ENCODE data around the gene RPLP2.

RPLP2 gene

DNA sequence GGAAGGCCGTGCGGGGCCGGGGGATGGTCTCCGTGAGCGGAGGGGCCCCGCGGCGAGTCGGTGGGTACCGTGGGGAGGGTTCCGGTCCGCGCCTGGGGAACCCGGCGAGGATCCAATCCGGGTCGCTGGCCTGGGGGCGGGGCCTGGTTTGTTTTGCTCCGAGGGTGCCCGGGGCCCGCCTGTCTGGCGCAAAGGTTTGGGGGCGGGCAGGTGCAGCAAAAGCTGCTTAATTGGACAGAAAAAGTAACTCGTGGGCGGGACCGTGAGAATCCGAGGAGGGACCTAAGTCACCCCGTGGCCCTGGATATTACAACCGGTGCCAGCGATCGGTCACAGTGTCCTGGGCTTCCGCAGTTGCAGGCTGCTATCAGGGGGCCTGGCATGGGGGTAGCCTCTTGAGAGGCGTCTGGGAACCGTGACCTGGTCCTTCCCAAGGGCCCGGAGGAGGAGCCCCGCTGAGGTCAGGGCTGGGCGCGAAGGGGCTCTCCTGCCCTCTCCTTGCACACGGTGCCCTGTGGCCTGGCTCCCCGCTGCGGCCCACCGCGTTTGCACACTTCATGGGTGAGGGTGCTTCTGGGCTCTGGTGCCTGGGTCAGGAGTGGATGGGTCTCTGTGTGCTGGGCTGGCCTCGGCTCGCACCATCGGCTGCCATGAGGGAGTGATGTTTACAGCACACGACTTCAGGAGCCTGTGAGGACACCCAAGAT, 10.3 kb downstream of the RPLP2 start:
- FAIRE-seq (peak; percentile 82), DNase-seq (ENCODE audit: extremely low spot score, insufficient read length, low read depth) (no peak)

DNA sequence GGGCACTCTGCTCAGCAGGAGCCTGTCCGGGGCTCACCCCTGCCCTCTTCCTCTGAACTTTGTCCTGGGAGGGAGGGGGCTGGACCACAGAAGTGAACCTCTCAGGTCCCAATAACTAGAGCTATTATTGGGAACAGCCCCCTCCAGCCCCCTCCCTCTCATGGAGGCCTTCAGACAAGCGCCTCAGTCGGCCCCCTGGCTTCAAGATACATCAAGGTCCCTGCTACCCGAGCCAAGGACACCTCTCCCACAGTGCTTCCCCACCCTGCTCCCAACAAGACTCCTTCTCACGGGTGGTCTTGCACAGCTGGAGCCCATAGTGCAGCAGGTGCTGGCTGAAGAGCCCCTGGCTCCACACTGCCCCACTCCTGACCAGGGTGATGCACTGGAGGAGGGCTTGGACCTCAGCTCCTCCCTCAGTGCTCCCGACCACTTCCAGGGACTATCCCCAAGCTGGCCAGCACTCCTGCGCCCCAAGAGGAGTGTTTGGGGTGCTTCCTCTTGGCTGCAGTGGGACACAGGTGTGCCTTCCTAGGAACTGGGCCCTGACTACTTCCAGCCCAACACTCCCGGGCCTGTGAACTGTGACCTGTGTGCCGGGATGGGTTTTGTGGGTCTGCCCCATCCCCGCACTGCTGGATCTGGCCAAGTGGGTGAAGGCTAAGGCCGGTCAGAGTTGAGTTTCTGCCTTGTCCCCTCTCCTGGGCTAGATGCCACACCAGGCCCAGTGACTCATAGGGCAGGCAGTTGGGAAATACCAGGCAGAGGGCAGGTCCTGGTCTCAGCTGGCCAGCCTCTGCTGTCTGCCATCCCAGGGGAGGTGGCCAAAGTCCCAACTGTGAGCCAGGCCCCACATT, 11.1 kb downstream of the RPLP2 start:
- FAIRE-seq: no peak
- no peak for DNase-seq (ENCODE audit: extremely low spot score, insufficient read length, low read depth)

DNA sequence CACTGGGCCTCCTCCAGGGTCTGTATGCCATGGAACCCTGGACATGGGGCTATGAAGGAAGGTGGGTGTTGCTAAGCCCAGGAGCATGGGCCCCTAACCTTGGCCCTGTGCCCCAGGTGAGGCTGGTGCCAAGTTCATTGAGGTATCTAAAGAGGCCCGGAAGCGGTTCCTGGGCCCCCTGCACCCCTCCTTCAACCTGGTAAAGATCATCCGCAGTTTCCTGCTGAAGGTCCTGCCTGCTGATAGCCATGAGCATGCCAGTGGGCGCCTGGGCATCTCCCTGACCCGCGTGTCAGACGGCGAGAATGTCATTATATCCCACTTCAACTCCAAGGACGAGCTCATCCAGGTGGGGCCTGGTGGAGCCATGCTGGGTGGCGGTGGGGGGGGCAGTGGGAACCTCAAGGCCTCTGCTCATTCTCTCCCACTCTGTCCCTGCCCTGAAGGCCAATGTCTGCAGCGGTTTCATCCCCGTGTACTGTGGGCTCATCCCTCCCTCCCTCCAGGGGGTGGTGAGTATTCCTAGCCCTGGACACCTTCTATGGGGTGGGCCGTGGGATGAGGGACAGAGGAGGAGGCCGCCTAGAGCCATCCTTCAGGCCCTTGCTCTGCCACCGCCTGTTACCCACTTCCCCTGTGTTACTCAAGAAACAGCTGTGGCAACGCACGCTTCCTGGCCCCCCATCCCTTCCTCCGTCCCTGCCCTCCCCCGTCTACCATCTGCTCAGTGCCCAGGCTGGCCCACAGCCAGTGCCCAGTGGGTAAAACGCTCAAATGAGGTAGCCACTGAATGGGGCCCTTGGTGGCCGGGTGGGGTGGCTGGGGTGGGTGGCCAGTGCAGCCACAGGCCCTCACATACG, 12.0 kb downstream of the RPLP2 start:
- no peak for FAIRE-seq
- no peak for DNase-seq (ENCODE audit: extremely low spot score, insufficient read length, low read depth)

DNA sequence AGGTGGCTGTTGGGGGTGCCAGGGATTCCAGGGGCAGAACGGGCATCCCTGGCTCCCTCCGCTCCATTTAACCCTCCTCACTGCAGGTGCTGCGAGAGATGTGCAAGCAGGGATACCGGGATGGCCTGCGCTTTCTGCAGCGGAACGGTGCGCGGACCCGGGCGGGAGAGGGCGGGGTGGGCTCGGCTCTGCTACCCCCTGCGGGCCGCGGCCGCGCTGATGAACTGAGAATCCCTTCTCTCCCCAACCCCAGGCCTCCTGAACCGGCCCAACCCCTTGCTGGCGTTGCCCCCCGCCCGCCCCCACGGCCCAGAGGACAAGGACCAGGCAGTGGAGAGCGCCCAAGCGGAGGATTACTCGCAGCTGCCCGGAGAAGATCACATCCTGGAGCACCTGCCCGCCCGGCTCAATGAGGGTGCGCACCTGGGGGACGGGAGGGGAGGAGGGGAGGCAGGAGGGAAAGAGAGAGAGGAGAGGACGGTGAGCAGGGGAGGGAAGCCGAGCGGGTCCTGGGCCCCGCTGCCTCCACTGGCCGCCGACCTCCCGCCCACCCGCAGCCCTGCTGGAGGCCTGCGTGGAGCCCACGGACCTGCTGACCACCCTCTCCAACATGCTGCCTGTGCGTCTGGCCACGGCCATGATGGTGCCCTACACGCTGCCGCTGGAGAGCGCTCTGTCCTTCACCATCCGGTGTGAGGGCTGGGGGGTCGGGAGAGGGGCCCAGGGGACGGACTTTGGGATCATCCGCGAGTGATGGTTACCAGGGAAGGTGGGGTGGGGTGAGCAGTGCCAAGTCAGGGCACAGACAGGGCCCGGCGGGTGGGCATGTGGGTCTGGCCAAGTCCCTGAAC, 13.9 kb downstream of the RPLP2 start:
- FAIRE-seq: no peak
- DNase-seq (ENCODE audit: extremely low spot score, insufficient read length, low read depth): no peak

DNA sequence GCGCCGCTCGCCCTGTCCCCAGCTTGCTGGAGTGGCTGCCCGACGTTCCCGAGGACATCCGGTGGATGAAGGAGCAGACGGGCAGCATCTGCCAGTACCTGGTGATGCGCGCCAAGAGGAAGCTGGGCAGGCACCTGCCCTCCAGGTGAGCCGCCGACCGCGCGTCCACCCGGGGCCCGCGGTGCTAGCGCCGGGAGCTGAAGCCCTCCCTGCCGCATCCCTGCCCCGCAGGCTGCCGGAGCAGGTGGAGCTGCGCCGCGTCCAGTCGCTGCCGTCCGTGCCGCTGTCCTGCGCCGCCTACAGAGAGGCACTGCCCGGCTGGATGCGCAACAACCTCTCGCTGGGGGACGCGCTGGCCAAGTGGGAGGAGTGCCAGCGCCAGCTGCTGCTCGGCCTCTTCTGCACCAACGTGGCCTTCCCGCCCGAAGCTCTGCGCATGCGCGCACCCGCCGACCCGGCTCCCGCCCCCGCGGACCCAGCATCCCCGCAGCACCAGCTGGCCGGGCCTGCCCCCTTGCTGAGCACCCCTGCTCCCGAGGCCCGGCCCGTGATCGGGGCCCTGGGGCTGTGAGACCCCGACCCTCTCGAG, 14.6 kb downstream of the RPLP2 start:
- FAIRE-seq (no peak), DNase-seq (ENCODE audit: extremely low spot score, insufficient read length, low read depth) (no peak)

DNA sequence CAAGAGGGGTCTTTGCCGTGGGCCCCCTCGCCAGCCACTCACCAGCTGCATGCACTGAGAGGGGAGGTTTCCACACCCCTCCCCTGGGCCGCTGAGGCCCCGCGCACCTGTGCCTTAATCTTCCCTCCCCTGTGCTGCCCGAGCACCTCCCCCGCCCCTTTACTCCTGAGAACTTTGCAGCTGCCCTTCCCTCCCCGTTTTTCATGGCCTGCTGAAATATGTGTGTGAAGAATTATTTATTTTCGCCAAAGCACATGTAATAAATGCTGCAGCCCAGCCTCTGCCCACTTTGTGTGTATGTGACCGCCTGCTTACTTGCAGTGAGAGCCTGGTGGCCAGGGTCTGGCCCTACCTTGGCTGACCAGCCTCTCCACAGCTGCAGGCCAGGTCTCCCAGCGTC, 15.2 kb downstream of the RPLP2 start:
- DNase-seq (ENCODE audit: extremely low spot score, insufficient read length, low read depth): no peak
- no peak for FAIRE-seq

DNA sequence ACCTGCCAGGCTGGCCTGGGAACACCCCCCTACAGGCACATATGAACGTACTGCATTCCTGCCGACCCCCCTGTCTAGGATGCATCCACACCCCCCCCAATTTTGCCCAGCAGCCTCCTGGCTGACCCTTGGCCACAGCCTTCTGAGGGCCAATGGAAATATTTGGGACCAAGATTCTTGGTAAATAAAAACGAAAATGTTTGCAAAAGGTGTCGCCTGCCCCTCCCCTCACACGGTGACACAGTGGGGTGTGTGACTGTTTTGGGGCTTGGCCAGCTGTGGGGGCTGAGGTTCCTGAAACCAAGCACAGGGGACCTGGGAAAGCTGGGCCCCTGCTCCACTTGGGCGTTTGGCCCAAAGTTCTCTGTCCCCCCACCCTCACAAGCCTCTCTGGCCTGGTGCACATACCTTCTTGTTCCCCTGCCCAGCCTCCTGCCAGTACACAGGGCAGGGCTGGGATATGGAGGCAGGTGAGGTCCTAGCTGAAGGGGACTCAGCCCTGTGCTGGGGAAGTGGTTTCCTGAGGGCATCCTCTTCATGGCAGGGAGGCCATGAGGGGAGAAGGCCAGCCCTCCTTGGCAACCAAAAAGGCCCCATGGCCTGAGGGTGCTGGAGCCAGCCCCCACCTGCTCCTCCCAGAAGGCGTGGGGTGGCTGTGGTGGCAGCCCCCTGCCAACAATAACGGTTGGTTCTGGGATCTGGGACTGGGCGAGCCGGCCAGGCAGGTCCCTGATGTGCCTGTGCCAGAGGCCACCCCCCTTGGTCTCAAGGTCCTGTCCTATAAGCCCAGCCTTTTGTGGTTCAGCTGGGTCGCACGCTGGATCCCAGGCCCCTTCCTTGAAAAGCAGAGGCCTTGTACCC, 15.8 kb downstream of the RPLP2 start:
- DNase-seq (ENCODE audit: extremely low spot score, insufficient read length, low read depth) (no peak), FAIRE-seq (no peak)

DNA sequence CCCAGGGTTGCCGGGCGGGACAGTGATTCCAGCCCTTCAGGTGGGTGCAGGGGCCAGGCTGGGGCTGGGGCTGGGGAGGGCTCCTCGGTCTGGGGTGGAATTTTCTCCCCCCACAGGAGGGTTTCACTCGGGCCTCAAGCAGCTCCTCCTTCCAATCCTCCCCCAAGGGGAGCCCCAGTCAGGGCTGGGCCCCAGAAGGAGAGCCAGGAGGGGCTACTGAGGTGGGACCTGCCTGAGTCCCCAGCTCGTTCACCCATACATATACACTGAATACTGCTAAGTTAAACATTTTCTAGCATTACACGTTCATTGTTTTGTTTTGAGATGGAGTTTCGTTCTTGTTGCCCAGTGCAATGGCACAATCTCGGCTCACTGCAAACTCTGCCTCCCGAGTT, 16.5 kb downstream of the RPLP2 start:
- FAIRE-seq (peak; percentile 72), DNase-seq (ENCODE audit: extremely low spot score, insufficient read length, low read depth) (no peak)

DNA sequence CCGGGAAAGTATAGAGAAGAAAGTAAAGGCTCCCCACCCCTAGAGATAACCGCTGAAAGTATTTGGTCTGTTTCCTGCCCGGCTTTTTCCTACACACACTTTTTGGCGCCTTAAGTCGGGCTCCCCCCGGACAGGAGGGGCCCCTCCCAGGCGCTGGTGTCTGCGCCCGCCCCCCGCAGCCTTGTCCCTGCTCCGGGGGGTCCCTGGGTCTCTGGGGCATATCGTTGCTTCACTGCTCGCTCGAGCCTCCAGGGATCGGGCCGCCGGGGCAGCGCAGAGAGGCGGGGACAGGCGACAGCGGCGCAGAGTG, 17.0 kb downstream of the RPLP2 start:
- FAIRE-seq (no peak), DNase-seq (ENCODE audit: extremely low spot score, insufficient read length, low read depth) (no peak)

DNA sequence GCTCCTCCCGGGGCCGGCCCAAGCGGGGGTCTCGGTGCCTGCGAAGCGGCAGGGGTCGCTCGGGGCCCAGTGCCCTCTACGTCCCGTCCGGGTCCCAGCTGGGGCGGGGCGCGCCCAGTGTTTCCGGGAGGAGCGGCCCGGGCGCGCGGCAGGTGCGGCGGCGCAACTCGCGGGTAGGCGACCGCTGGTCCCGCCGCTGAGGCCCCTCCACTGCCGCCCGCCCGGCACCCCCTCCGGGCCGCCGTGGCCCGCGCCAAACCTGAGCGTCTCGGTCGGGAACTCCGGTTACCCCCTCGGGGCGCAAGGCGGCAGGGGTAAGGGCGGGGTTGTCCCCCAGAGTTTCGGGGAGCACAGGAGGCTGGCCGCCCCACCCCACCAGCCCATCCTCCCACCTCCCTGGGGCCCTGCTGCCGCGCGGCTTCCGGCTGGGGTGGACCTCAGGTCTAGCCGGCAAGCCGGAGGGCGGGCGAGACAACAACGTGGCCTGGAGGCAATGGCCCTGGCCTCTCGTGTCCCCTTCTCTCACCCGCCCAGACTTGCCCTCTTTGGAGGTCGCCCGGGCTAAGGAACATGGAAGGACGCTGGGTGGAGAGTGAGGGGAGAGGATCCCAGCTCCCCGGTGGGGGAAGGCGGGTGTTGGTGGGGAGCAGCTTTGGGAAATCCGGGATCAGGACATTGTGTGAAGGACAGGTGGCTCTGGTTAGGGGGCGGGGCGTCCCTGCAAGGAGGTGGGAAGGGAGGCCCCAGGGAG, 17.6 kb downstream of the RPLP2 start:
- DNase-seq (ENCODE audit: extremely low spot score, insufficient read length, low read depth) (no peak), FAIRE-seq (peak; percentile 94)

DNA sequence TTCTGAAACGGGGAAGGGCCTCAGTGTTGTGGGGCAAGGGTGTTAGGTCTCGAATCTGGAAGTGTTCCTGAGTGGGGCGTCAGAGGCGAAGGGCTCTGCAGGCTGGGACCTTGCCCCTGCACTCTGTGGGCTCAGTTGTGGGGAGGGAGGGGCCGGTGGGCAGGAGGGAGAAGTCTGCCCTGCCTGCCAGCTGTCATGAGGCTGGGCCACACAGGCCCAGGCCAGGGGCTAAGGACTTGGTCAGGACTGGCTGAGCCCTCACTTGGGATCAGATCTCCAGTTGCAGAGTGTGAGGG, 18.1 kb downstream of the RPLP2 start, which contains the start of gene CRACR2B:
Gene CRACR2B (plus strand): TSS at position 23 of the 296 bp plus-strand sequence. CDS start 689 bp downstream, outside the sequence.
- FAIRE-seq: no peak
- DNase-seq (ENCODE audit: extremely low spot score, insufficient read length, low read depth): no peak

DNA sequence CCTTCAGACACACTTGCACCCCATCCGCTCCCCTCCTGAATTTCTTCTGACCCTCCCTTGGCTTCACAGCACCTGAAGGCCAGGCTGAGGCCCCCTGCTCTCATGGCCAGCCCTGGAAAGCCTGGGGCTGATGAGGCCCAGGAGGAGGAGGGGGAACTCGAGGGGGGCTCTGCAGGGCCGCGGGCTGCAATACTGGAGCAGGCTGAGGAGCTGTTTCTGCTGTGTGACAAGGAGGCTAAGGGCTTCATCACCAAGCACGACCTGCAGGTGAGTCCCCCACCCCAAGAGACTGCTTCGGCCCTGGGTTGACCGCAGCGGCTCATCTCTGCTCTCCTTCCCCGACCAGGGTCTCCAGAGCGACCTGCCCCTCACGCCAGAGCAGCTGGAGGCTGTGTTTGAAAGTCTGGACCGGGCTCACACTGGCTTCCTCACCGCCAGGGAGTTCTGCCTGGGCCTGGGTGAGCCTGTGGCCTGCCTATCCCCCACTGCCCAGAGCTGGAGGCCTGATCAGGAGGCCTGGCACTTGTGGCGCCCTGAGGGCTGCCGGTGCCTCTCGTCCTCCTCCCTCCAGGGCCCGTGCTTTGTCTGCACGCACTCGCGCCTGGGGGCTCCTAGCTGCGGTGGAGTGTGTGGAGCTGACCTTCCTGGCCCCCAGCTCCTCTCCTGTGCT, 18.9 kb downstream of the RPLP2 start:
- FAIRE-seq: no peak

DNA sequence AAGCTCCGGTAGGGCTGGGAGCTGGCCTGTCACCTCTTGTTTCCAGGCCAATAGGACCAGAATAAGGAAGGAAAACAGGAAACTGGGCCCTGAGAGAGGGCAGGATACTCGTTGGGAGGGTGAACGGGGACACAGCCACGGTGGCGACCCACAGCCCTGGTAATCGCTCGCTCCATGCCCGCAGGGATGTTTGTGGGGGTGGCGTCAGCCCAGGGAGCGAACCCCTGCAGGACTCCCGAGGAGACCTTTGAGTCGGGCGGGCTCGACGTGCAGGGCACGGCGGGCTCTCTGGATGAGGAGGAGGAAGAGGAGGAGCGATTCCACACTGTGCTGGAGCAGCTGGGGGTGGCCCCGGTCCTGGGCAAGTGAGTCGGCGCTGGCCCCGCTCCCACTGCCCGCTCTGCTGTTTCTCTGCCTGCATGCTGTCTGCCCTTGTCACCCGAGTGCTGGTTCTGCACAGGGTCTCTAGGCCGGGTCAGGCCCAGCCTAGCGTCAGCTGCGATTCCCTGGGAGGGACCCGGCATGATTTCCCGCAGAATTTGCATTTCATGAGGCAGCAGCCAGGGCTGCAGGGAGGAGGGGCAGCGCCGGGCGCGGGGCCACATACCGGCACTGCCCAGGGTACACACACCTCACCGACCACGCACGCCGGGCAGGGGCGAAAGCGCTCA, 19.5 kb downstream of the RPLP2 start:
- FAIRE-seq (peak; percentile 77), DNase-seq (ENCODE audit: extremely low spot score, insufficient read length, low read depth) (no peak)

More for the DNA sequence above, 18.9 kb downstream of the RPLP2 start:
- DNase-seq (ENCODE audit: extremely low spot score, insufficient read length, low read depth): no peak

DNA sequence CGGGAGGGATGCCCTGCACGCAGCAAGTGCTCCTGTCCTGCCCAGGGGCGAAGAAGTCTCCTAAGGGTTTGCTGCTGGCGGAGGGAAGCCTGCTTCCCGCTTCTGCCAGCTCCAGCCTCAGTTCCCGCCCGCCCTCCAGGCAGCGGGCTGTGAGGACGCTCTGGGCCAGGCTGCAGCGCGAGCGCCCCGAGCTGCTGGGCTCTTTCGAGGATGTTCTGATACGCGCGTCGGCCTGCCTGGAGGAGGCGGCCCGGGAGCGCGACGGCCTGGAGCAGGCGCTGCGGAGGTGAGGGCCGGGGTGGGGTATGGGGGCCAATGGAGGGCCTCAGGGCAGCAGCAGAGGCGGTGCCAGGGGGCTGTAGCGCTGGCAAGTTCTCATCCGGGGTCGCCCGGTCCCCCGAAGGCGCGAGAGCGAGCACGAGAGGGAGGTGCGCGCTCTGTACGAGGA, 20.1 kb downstream of the RPLP2 start:
- FAIRE-seq (no peak), DNase-seq (ENCODE audit: extremely low spot score, insufficient read length, low read depth) (no peak)

DNA sequence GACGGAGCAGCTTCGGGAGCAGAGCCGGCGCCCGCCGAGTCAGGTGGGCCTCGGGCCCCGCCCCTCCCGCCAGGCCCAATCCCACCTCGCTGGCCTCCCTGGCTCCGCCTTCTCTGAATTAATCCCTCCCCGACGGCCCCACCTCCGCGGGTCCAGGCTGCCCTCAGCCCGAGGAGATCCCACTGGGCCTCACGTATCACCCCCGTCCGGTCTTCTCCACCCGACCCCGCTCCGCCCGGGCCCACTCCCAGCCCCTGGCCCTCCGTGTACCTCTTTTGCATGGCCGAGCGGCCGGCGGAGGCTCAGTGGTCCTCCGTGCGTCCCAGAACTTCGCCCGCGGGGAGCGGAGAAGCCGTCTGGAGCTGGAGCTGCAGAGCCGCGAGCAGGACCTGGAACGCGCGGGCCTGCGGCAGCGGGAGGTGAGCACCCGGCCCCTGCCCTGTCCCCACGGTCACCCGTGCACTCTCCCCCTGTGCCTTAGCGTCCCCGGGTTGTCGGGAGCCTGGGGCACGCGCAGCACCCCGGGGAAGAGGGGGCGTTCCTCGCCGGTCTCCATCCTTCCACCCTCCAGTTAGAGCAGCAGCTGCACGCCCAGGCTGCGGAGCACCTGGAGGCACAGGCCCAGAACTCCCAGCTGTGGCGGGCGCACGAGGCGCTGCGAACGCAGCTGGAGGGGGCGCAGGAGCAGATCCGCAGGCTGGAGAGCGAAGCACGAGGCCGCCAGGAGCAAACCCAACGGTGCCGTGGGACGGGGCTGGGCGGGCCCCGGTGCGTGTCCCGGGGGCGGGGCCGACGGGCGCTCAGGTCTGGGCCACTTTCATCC, 20.7 kb downstream of the RPLP2 start:
- FAIRE-seq (peak; percentile 76), DNase-seq (ENCODE audit: extremely low spot score, insufficient read length, low read depth) (no peak)

Measured in GM18507 (cell line).